MM.1S (cell line): ENCODE measurements around the gene NRTN.
A peak's percentile ranks its signal among the peaks of the same experiment; 100 is the strongest.

ENCODE experiments used
- DNase-seq: peaks from one replicate; pipeline ENCODE4 v3.0.0-alpha.2; 2015
- H2AFZ ChIP-seq: fragments of 300-600 bp; sonication (generic); 2 replicates; pipeline ENCODE4 v1.6.0; 2016; ENCODE audit warnings: antibody characterized with exemption, low read length
- H3F3A ChIP-seq: fragments of 300-600 bp; sonication (generic); 2 replicates; pipeline ENCODE4 v1.6.1; 2016; ENCODE audit warnings: mild to moderate bottlenecking, antibody characterized with exemption, low read length, moderate library complexity, mixed read lengths; ENCODE audit not compliant: insufficient read depth
- H3K27ac ChIP-seq: fragments of 300-600 bp; sonication (generic); 2 replicates; pipeline ENCODE4 v1.5.1; 2016; ENCODE audit warnings: mild to moderate bottlenecking, low read length
- H3K27me3 ChIP-seq: fragments of 300-600 bp; sonication (generic); replicated peaks from 2 replicates; pipeline ENCODE4 v1.6.0; 2016; ENCODE audit warnings: low read length; ENCODE audit not compliant: insufficient read depth
- H3K36me3 ChIP-seq: fragments of 300-600 bp; sonication (generic); replicated peaks from 2 replicates; pipeline ENCODE4 v1.6.1; 2016; ENCODE audit warnings: mild to moderate bottlenecking, low read length, mixed read lengths; ENCODE audit not compliant: insufficient read depth
- H3K4me1 ChIP-seq: fragments of 300-600 bp; sonication (generic); 2 replicates; pipeline ENCODE4 v1.6.1; 2016; ENCODE audit warnings: low read length, mixed read lengths
- H3K4me2 ChIP-seq: fragments of 300-600 bp; sonication (generic); 2 replicates; pipeline ENCODE4 v1.6.0; 2016; ENCODE audit warnings: low read depth, low read length
- H3K4me3 ChIP-seq: fragments of 300-600 bp; sonication (generic); 2 replicates; pipeline ENCODE4 v1.5.1; 2016; ENCODE audit warnings: low read length, mixed read lengths
- H3K79me2 ChIP-seq: fragments of 300-600 bp; sonication (generic); 2 replicates; pipeline ENCODE4 v1.6.1; 2016; ENCODE audit warnings: mixed run types, low read length, mixed read lengths
- H3K9ac ChIP-seq: fragments of 300-600 bp; sonication (generic); 2 replicates; pipeline ENCODE4 v1.6.1; 2016; ENCODE audit warnings: low read length, mixed read lengths
- H3K9me2 ChIP-seq: fragments of 300-600 bp; sonication (generic); replicated peaks from 2 replicates; pipeline ENCODE4 v1.6.1; 2016; ENCODE audit warnings: mild to moderate bottlenecking, low read length, mixed read lengths; ENCODE audit not compliant: insufficient read depth
- H3K9me3 ChIP-seq: fragments of 300-600 bp; sonication (generic); replicated peaks from 2 replicates; pipeline ENCODE4 v1.6.1; 2016; ENCODE audit warnings: mild to moderate bottlenecking, low read length, mixed read lengths; ENCODE audit not compliant: insufficient read depth
- H4K20me1 ChIP-seq: fragments of 300-600 bp; sonication (generic); 2 replicates; pipeline ENCODE4 v1.6.1; 2016; ENCODE audit warnings: mild to moderate bottlenecking, low read length, moderate library complexity, mixed read lengths; ENCODE audit not compliant: insufficient read depth
- EZH2 ChIP-seq: fragments of 300-600 bp; sonication (generic); optimal IDR thresholded peaks from 2 replicates; pipeline ENCODE3; 2017; ENCODE audit warnings: low read depth, mild to moderate bottlenecking, antibody characterized with exemption, low read length, mixed read lengths
- EZH2phosphoT487 ChIP-seq: fragments of 300-600 bp; sonication (generic); IDR thresholded peaks from 2 replicates; pipeline ENCODE4 v1.6.1; 2018; ENCODE audit warnings: antibody characterized with exemption, low read length
- TF ChIP-seq, protein P1 (sequence below): fragments of 300-600 bp; sonication (generic); IDR thresholded peaks from 2 replicates; pipeline ENCODE4 v1.5.1; 2016; ENCODE audit warnings: antibody characterized with exemption, low read length, mixed read lengths

NRTN gene

GRCh38 chr19:5803752-5804515 is 933 bp upstream of the NRTN start:
- peaks cover 4% of the 10 kb centered on the region; the same call in 1 of the 2 replicates for H3K79me2 ChIP-seq
- no peaks in the 10 kb centered on the region for H3K9me2 ChIP-seq
- peak overlapping the region; percentile 97 for H2AFZ ChIP-seq
- H3K4me2 ChIP-seq: peak overlapping the region; percentile 98
- TF ChIP-seq EZH2phosphoT487: no peak
- TF ChIP-seq, protein P1, sequence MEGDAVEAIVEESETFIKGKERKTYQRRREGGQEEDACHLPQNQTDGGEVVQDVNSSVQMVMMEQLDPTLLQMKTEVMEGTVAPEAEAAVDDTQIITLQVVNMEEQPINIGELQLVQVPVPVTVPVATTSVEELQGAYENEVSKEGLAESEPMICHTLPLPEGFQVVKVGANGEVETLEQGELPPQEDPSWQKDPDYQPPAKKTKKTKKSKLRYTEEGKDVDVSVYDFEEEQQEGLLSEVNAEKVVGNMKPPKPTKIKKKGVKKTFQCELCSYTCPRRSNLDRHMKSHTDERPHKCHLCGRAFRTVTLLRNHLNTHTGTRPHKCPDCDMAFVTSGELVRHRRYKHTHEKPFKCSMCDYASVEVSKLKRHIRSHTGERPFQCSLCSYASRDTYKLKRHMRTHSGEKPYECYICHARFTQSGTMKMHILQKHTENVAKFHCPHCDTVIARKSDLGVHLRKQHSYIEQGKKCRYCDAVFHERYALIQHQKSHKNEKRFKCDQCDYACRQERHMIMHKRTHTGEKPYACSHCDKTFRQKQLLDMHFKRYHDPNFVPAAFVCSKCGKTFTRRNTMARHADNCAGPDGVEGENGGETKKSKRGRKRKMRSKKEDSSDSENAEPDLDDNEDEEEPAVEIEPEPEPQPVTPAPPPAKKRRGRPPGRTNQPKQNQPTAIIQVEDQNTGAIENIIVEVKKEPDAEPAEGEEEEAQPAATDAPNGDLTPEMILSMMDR: peak; percentile 99
- no peaks in the 10 kb centered on the region for H3K9me3 ChIP-seq
- H3K9ac ChIP-seq: peak overlapping the region; percentile 52; the same call in 1 of the 2 replicates
- peak; percentile 94 for DNase-seq
- H3K36me3 ChIP-seq: no peaks in the 10 kb centered on the region
- H3K4me1 ChIP-seq: peaks cover 8% of the 10 kb centered on the region; the same call in 1 of the 2 replicates
- peaks cover 30% of the 10 kb centered on the region for H3K27me3 ChIP-seq
- 0 out of 2 replicates have a peak, but pooled peaks cover 6% of the 10 kb centered on the region for H3F3A ChIP-seq
- H3K4me3 ChIP-seq: peak overlapping the region; percentile 60
- no peaks in the 10 kb centered on the region; the same call in 1 of the 2 replicates for H4K20me1 ChIP-seq
- no peak overlapping the region for H3K27ac ChIP-seq

DNA sequence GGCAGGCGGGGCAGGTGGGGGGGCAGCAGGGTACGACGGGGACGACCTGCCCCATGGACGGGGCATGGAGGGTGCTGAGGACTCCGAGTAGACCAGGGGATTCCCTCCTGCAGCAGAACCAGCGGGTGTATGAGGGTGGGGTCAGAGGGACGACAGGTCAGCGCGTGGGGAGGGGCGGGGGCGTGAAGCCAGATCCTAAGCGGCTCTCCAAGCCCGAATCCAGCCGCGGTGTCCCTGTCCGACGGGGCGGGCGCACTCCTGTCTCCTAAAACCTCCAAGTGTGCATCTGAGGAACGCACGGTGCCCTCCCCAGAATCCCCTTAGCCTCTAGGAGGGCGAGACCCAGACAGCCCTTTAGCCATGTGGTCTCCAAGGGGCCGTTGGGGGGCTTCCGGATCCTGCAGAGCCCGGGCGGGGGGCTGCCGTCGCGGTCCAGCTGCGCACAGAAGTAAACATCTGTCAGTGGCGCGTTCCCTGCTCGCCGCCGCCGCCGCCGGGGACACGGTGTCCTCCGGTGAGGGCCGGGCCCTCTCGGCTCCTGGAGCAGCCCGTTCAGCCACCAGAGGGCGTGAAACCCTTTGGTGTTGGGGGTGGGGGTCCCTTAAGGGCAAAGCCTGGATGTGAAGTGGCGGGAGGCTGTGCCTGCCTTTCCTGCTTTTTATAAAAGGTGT is 730 bp downstream of the NRTN start:
- Histone ChIP-seq H3K4me1 (peaks cover 7% of the 10 kb centered on the region; the same call in 1 of the 2 replicates), H3K36me3 (no peaks in the 10 kb centered on the region), H3K27me3 (peaks cover 16% of the 10 kb centered on the region), H3K9me3 (no peaks in the 10 kb centered on the region), H3K9me2 (no peaks in the 10 kb centered on the region), H3F3A (0 out of 2 replicates have a peak, but pooled peaks cover 6% of the 10 kb centered on the region), H4K20me1 (no peaks in the 10 kb centered on the region; the same call in 1 of the 2 replicates), H3K4me2 (peak overlapping the region; percentile 59), H3K27ac (no peak overlapping the region), H3K9ac (peak overlapping the region; percentile 36; the same call in 1 of the 2 replicates), H2AFZ (peak overlapping the region; percentile 64), H3K4me3 (peak overlapping the region; percentile 58), H3K79me2 (peaks cover 4% of the 10 kb centered on the region; the same call in 1 of the 2 replicates)
- TF ChIP-seq EZH2phosphoT487 (no peak), EZH2 (no peak)
- TF ChIP-seq, protein P1: peak; percentile 78
- peak; percentile 68 for DNase-seq

DNA sequence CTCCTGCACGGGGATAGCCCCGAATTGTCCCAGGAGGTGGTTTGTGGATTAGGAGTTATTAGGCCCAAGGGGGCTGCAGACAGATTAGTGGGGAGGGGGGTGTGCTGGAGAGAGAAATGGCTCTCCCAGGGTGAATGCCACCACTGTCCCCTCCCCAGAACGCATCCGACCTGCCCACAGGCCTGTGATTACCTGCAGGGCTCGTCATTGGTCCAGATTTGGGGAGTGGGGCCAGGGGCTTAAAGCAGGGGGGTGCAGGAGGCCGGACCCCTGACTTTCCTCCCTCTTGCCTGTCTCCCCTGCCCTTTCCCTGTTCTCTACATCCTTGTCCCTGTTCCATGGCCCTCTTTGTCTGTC is 1.2 kb downstream of the NRTN start:
- Histone ChIP-seq H4K20me1 (no peaks in the 10 kb centered on the region; the same call in 1 of the 2 replicates), H3K4me2 (no peak overlapping the region), H3K27me3 (peaks cover 15% of the 10 kb centered on the region), H3K27ac (no peak overlapping the region), H3K9me2 (no peaks in the 10 kb centered on the region), H3K36me3 (no peaks in the 10 kb centered on the region), H3K4me3 (peak overlapping the region; percentile 58; the same call in 1 of the 2 replicates), H3K4me1 (peaks cover 4% of the 10 kb centered on the region; the same call in 1 of the 2 replicates), H3K9ac (no peak overlapping the region), H2AFZ (no peak overlapping the region), H3K9me3 (no peaks in the 10 kb centered on the region), H3F3A (0 out of 2 replicates have a peak, but pooled peaks cover 6% of the 10 kb centered on the region), H3K79me2 (peaks cover 4% of the 10 kb centered on the region; the same call in 1 of the 2 replicates)
- no peak for DNase-seq
- TF ChIP-seq EZH2phosphoT487: no peak
- TF ChIP-seq, protein P1: no peak
- TF ChIP-seq EZH2: no peak
